NK-92 treated with Interleukin-12 subunit alpha and Interleukin-12 subunit beta, amount 100 ng/mL, for 24 hours (cell line): Measurements from ENCODE around the gene ZNF764.
"Not testable (repeated sequence)": the region's sequence is repeated elsewhere in the genome, so short reads cannot be mapped to it uniquely, and the experiment has no call there.

Source experiments
- DNase-seq: peaks from one replicate; lab custom pipeline; 2025; lab: John Stamatoyannopoulos, UW

The ZNF764 gene

GRCh38 chr16:30527635-30528178, 30.5 kb downstream of the ZNF764 start:
- DNase-seq: no peak

- DNase-seq: peak; percentile 97
Measured at GRCh38 chr16:30526823-30527634, 31.1 kb downstream of the ZNF764 start.

GRCh38 chr16:30526137-30526822, 31.9 kb downstream of the ZNF764 start, which contains the start of gene ZNF768:
TSS of gene ZNF768 (minus strand) at chr16:30526566. CDS start at chr16:30526413, 153 bp downstream.
- no peak for DNase-seq

GRCh38 chr16:30525844-30526136, 32.4 kb downstream of the ZNF764 start:
- no peak for DNase-seq

GRCh38 chr16:30524575-30525568, 33.3 kb downstream of the ZNF764 start:
- DNase-seq: no peak

GRCh38 chr16:30523768-30524574, 34.2 kb downstream of the ZNF764 start:
- DNase-seq: no peak

- not testable (repeated sequence) for DNase-seq
Measured at GRCh38 chr16:30522702-30523463, 35.3 kb downstream of the ZNF764 start.

GRCh38 chr16:30521873-30522641, 36.1 kb downstream of the ZNF764 start:
- DNase-seq: no peak

GRCh38 chr16:30521476-30521872, 36.7 kb downstream of the ZNF764 start:
- DNase-seq: no peak

GRCh38 chr16:30519120-30520049, 38.8 kb downstream of the ZNF764 start:
- DNase-seq: no peak

GRCh38 chr16:30518552-30518951, 39.6 kb downstream of the ZNF764 start:
- DNase-seq: no peak

GRCh38 chr16:30515275-30515674, 42.9 kb downstream of the ZNF764 start:
- no peak for DNase-seq

- no peak for DNase-seq
Measured at GRCh38 chr16:30511509-30511908, 46.7 kb downstream of the ZNF764 start.

- no peak for DNase-seq
Measured at GRCh38 chr16:30510376-30510938, 47.7 kb downstream of the ZNF764 start.

- DNase-seq: no peak
Measured at GRCh38 chr16:30509081-30509765, 49.0 kb downstream of the ZNF764 start.
